IPS DF 6.9 (cell line): Measurements from ENCODE around the gene FGGY.
"Not testable (repeated sequence)": the region's sequence is repeated elsewhere in the genome, so short reads cannot be mapped to it uniquely, and the experiment has no call there.

Source experiments
- DNase-seq: peaks from one replicate; pipeline ENCODE4 v3.0.0-alpha.2; 2013; ENCODE audit warnings: low read depth, low spot score
- H3K27ac ChIP-seq: one replicate; pipeline ENCODE4 v1.5.1; 2013; ENCODE audit warnings: low read length, control low read depth
- H3K27me3 ChIP-seq: 2 replicates; pipeline ENCODE4 v1.6.1; 2013; ENCODE audit warnings: mild to moderate bottlenecking, low read length; ENCODE audit not compliant: control insufficient read depth, insufficient read depth
- H3K36me3 ChIP-seq: 2 replicates; pipeline ENCODE4 v1.6.1; 2013; ENCODE audit warnings: low read length; ENCODE audit not compliant: control insufficient read depth, insufficient read depth
- H3K4me1 ChIP-seq: 2 replicates; pipeline ENCODE4 v1.6.1; 2013; ENCODE audit warnings: low read length; ENCODE audit not compliant: control insufficient read depth, insufficient read depth
- H3K4me3 ChIP-seq: 2 replicates; pipeline ENCODE4 v1.5.1; 2013; ENCODE audit warnings: mild to moderate bottlenecking, low read length
- H3K9me3 ChIP-seq: 2 replicates; pipeline ENCODE4 v1.6.1; 2013; ENCODE audit warnings: low read length, inconsistent platforms; ENCODE audit not compliant: control insufficient read depth, insufficient read depth
- WGBS: extraction: QIAGEN DNeasy Blood & Tissue Kit; methylation state at CpG from one replicate; pipeline ENCODE4 v1.1.7; 2013; ENCODE audit warnings: mixed read lengths, missing lambda C conversion rate; ENCODE audit not compliant: insufficient read length, insufficient coverage; 5-methylcytosine and 5-hydroxymethylcytosine counted together

Gene FGGY

GRCh38 chr1:59625384-59625783, 328.5 kb downstream of the FGGY start:
- Histone ChIP-seq H3K27ac (no peak overlapping the region), H3K36me3 (no peaks in the 10 kb centered on the region), H3K27me3 (no peaks in the 10 kb centered on the region)

GRCh38 chr1:59631561-59632255, 334.8 kb downstream of the FGGY start:
- no peak for DNase-seq
- no peaks in the 10 kb centered on the region for H3K4me1 ChIP-seq
- H3K36me3 ChIP-seq: no peaks in the 10 kb centered on the region
- H3K4me3 ChIP-seq: no peak overlapping the region
- no CpG with 5 or more reads among the region's 1 CpG for WGBS
- H3K27ac ChIP-seq: no peak overlapping the region
- H3K9me3 ChIP-seq: no peaks in the 10 kb centered on the region
- no peaks in the 10 kb centered on the region for H3K27me3 ChIP-seq

More at GRCh38 chr1:59625384-59625783, 328.5 kb downstream of the FGGY start:
- Histone ChIP-seq H3K9me3 (no peaks in the 10 kb centered on the region), H3K4me3 (no peak overlapping the region), H3K4me1 (no peaks in the 10 kb centered on the region)
- no peak for DNase-seq

GRCh38 chr1:59635097-59635496, 338.2 kb downstream of the FGGY start:
- no CpG with 5 or more reads among the region's 2 CpGs for WGBS
- H3K36me3 ChIP-seq: no peaks in the 10 kb centered on the region
- H3K4me1 ChIP-seq: no peaks in the 10 kb centered on the region
- H3K9me3 ChIP-seq: no peaks in the 10 kb centered on the region
- DNase-seq: no peak
- H3K4me3 ChIP-seq: no peak overlapping the region
- no peaks in the 10 kb centered on the region for H3K27me3 ChIP-seq
- no peak overlapping the region for H3K27ac ChIP-seq

GRCh38 chr1:59638231-59638711, 341.4 kb downstream of the FGGY start:
- Histone ChIP-seq H3K27ac (no peak overlapping the region), H3K27me3 (no peaks in the 10 kb centered on the region), H3K9me3 (no peaks in the 10 kb centered on the region), H3K4me3 (no peak overlapping the region), H3K36me3 (no peaks in the 10 kb centered on the region), H3K4me1 (no peaks in the 10 kb centered on the region; the same call in 1 of the 2 replicates)
- DNase-seq: no peak
- WGBS: no CpG with 5 or more reads among the region's 2 CpGs

- no peaks in the 10 kb centered on the region; the same call in 1 of the 2 replicates for H3K4me1 ChIP-seq
- WGBS: no CpG with 5 or more reads among the region's 1 CpG
- no peak overlapping the region for H3K4me3 ChIP-seq
- DNase-seq: no peak
- no peak overlapping the region for H3K27ac ChIP-seq
- H3K9me3 ChIP-seq: no peaks in the 10 kb centered on the region
- no peaks in the 10 kb centered on the region for H3K36me3 ChIP-seq
- no peaks in the 10 kb centered on the region for H3K27me3 ChIP-seq
Measured at GRCh38 chr1:59639266-59639665, 342.4 kb downstream of the FGGY start.

- no peak overlapping the region for H3K4me3 ChIP-seq
- no peaks in the 10 kb centered on the region; the same call in 1 of the 2 replicates for H3K4me1 ChIP-seq
- no peaks in the 10 kb centered on the region for H3K9me3 ChIP-seq
- no CpG with 5 or more reads among the region's 2 CpGs for WGBS
- H3K27me3 ChIP-seq: no peaks in the 10 kb centered on the region
- H3K36me3 ChIP-seq: no peaks in the 10 kb centered on the region
- no peak overlapping the region for H3K27ac ChIP-seq
- no peak for DNase-seq
Measured at GRCh38 chr1:59640851-59641250, 344.0 kb downstream of the FGGY start.

GRCh38 chr1:59641836-59642235, 344.9 kb downstream of the FGGY start:
- Histone ChIP-seq H3K4me1 (no peaks in the 10 kb centered on the region; the same call in 1 of the 2 replicates), H3K9me3 (no peaks in the 10 kb centered on the region), H3K27me3 (no peaks in the 10 kb centered on the region), H3K36me3 (no peaks in the 10 kb centered on the region), H3K27ac (no peak overlapping the region), H3K4me3 (no peak overlapping the region)
- no CpG with 5 or more reads among the region's 2 CpGs for WGBS
- no peak for DNase-seq

- Histone ChIP-seq H3K4me3 (no peak overlapping the region), H3K27ac (no peak overlapping the region), H3K36me3 (no peaks in the 10 kb centered on the region), H3K9me3 (no peaks in the 10 kb centered on the region), H3K4me1 (no peaks in the 10 kb centered on the region; the same call in 1 of the 2 replicates), H3K27me3 (no peaks in the 10 kb centered on the region)
- DNase-seq: no peak
- no CpG with 5 or more reads among the region's 1 CpG for WGBS
Measured at GRCh38 chr1:59643526-59643925, 346.6 kb downstream of the FGGY start.

- Histone ChIP-seq H3K27ac (no peak overlapping the region), H3K36me3 (no peaks in the 10 kb centered on the region), H3K4me1 (no peaks in the 10 kb centered on the region; the same call in 1 of the 2 replicates), H3K4me3 (no peak overlapping the region), H3K9me3 (no peaks in the 10 kb centered on the region), H3K27me3 (no peaks in the 10 kb centered on the region)
- no CpG with 5 or more reads among the region's 2 CpGs for WGBS
- DNase-seq: no peak
Measured at GRCh38 chr1:59645893-59646292, 349.0 kb downstream of the FGGY start.

- not testable (repeated sequence) for H3K4me1 ChIP-seq, H3K4me3 ChIP-seq, H3K9me3 ChIP-seq, DNase-seq, H3K36me3 ChIP-seq, H3K27me3 ChIP-seq, H3K27ac ChIP-seq
- WGBS: no CpG with 5 or more reads among the region's 30 CpGs
Measured at GRCh38 chr1:59653142-59653958, 356.5 kb downstream of the FGGY start.
